ENCODE results near the gene LYAR. TPM values are rescaled to one million over a fixed set of nuclear protein-coding genes. Genes with fewer than 3 reads are reported as not detected.
A peak's percentile ranks its signal among the peaks of the same experiment; 100 is the strongest.

The LYAR gene
- total and polyA plus RNA-seq, 2 of the 13 experiments (the other 11 are each of a cell fraction or from before 2014, with no cell fraction given), result 7.8 to 94.2 TPM

- TF ChIP-seq, protein P1, sequence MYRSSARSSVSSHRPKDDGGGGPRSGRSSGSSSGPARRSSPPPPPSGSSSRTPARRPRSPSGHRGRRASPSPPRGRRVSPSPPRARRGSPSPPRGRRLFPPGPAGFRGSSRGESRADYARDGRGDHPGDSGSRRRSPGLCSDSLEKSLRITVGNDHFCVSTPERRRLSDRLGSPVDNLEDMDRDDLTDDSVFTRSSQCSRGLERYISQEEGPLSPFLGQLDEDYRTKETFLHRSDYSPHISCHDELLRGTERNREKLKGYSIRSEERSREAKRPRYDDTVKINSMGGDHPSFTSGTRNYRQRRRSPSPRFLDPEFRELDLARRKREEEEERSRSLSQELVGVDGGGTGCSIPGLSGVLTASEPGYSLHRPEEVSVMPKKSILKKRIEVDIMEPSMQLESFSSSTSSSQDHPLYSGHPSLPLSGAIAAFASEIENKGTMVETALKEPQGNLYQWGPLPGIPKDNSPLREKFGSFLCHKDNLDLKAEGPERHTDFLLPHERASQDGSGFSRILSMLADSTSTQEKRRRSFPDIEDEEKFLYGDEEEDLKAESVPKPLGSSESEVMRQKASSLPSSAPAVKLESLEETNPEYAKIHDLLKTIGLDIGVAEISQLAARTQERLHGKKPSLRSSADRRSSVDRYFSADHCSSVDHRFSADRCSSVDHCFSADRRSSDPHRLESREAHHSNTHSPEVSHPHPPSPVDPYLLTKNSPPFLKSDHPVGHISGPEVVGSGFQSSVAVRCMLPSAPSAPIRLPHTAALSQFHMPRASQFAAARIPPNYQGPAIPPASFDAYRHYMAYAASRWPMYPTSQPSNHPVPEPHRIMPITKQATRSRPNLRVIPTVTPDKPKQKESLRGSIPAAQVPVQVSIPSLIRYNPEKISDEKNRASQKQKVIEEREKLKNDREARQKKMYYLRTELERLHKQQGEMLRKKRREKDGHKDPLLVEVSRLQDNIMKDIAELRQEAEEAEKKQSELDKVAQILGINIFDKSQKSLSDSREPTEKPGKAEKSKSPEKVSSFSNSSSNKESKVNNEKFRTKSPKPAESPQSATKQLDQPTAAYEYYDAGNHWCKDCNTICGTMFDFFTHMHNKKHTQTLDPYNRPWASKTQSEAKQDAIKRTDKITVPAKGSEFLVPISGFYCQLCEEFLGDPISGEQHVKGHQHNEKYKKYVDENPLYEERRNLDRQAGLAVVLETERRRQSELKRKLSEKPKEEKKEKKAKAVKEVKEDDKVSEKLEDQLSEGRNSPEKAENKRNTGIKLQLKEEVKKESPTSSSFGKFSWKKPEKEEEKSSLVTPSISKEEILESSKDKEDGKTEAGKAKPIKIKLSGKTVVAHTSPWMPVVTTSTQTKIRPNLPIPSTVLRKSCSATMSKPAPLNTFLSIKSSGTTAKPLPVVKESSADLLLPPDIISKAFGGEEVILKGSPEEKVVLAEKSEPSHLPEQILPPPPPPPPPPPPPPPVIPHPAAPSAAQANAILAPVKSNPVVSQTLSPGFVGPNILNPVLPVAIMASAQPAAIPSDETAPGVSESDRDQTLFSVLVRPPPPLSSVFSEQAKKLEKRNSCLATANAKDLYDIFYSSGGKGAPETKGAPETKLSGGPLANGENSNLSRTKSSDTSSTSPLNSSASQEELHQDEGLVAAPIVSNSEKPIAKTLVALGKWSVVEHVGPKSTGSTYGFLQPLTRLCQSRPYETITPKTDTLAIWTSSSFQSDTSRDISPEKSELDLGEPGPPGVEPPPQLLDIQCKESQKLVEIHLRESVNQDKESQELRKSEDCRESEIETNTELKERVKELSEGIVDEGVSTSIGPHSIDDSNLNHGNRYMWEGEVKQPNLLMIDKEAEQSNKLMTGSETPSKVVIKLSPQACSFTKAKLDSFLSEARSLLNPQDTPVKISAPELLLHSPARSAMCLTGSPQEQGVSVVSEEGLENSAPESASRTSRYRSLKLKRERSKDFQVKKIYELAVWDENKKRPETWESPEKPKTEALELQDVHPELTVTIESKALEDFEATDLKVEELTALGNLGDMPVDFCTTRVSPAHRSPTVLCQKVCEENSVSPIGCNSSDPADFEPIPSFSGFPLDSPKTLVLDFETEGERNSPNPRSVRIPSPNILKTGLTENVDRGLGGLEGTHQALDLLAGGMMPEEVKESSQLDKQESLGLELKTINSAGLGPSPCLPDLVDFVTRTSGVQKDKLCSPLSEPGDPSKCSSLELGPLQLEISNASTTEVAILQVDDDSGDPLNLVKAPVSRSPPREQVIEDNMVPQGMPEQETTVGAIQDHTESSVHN (CRISPR knock-in tag; IDR thresholded peaks at IDR 0.05), result no peak
- TF ChIP-seq ZFP36 (IDR thresholded peaks at IDR 0.05; ENCODE audit: borderline replicate concordance, low read depth, low read length, partially characterized antibody) (no peak), SATB2 (CRISPR knock-in tag; IDR thresholded peaks at IDR 0.05) (no peak), YY1 (IDR thresholded peaks at IDR 0.05; ENCODE audit: insufficient read depth, insufficient replicate concordance, low read depth, low read length) (peak; percentile 94), PTBP1 (IDR thresholded peaks at IDR 0.05; ENCODE audit: low read depth, low read length, poor library complexity, severe bottlenecking) (no peak), ZNF549 (CRISPR knock-in tag; IDR thresholded peaks at IDR 0.05) (no peak), THAP9 (CRISPR knock-in tag; IDR thresholded peaks at IDR 0.05; ENCODE audit: borderline replicate concordance) (peak; percentile 84; the same call in 1 of the 2 replicates), ARID4A (CRISPR knock-in tag; IDR thresholded peaks at IDR 0.05; ENCODE audit: borderline replicate concordance) (peak; percentile 87), THAP8 (CRISPR knock-in tag; IDR thresholded peaks at IDR 0.05; ENCODE audit: borderline replicate concordance) (no peak)
These were observed 41.7 kb downstream of the LYAR start, which contains the start of gene TMEM128 (continued) for GRCh38 chr4:4248029-4248884.

Data from HepG2 (cell line).